Bronchial epithelial cell (primary cell): ENCODE data around the gene ZDHHC1. TPM values are rescaled to one million over a fixed set of nuclear protein-coding genes. Genes with fewer than 3 reads are reported as not detected.
A peak's percentile ranks its signal among the peaks of the same experiment; 100 is the strongest.

Source experiments
- DNase-seq: peaks from one replicate; pipeline ENCODE4 v3.0.0-alpha.2; 2010; ENCODE audit warnings: low read depth
- FAIRE-seq: peaks from 2 replicates; lab custom pipeline; 2011; peaks lifted over from hg19 to GRCh38; lab: Jason Lieb, UNC
- H3K27me3 ChIP-seq: 2 replicates; pipeline ENCODE4 v1.5.1; 2011; ENCODE audit warnings: low read length; ENCODE audit not compliant: control insufficient read depth, insufficient read depth
- H3K36me3 ChIP-seq: 2 replicates; pipeline ENCODE4 v1.5.1; 2011; ENCODE audit warnings: low read length; ENCODE audit not compliant: control insufficient read depth, insufficient read depth
- H3K4me3 ChIP-seq: 2 replicates; pipeline ENCODE4 v1.5.1; 2011; ENCODE audit warnings: mild to moderate bottlenecking, low read depth, low read length, control low read depth
- CTCF ChIP-seq: IDR thresholded peaks from 2 replicates; pipeline ENCODE4 v1.5.1; 2011; ENCODE audit warnings: mild to moderate bottlenecking, moderate library complexity, low read length, control low read depth, inconsistent platforms; ENCODE audit not compliant: insufficient read depth, severe bottlenecking
- total RNA-seq: library from RNA; depleted of rRNA; stranded (reverse); fragments of >200 nt; gene quantifications from 2 replicates; pipeline ENCODE4 v1.2.1, GENCODE V29; 2014

Gene ZDHHC1
- total RNA-seq, 1 donor from 2014 or later: 1.8 TPM

- Histone ChIP-seq H3K36me3 (peaks cover 35% of the 10 kb centered on the region), H3K4me3 (no peak overlapping the region), H3K27me3 (no peaks in the 10 kb centered on the region)
- peak; percentile 19 for DNase-seq
- no peak for FAIRE-seq
- TF ChIP-seq CTCF: peak; percentile 44
Measured at GRCh38 chr16:67447508-67448076, 31.3 kb upstream of the ZDHHC1 start.

- Histone ChIP-seq H3K36me3 (peaks cover 32% of the 10 kb centered on the region), H3K4me3 (no peak overlapping the region), H3K27me3 (no peaks in the 10 kb centered on the region)
- TF ChIP-seq CTCF: no peak
- FAIRE-seq: no peak
- DNase-seq: no peak
Measured at GRCh38 chr16:67446968-67447507, 30.8 kb upstream of the ZDHHC1 start.

- no peak for TF ChIP-seq CTCF
- peaks cover 24% of the 10 kb centered on the region for H3K36me3 ChIP-seq
Measured at GRCh38 chr16:67445913-67446907, 29.9 kb upstream of the ZDHHC1 start.

GRCh38 chr16:67445441-67445912 is 29.2 kb upstream of the ZDHHC1 start:
- no peak overlapping the region for H3K4me3 ChIP-seq
- FAIRE-seq (no peak), DNase-seq (no peak)
- no peaks in the 10 kb centered on the region for H3K27me3 ChIP-seq
- peaks cover 23% of the 10 kb centered on the region for H3K36me3 ChIP-seq
- TF ChIP-seq CTCF: no peak

More at GRCh38 chr16:67445913-67446907, 29.9 kb upstream of the ZDHHC1 start:
- Histone ChIP-seq H3K4me3 (no peak overlapping the region), H3K27me3 (no peaks in the 10 kb centered on the region)
- DNase-seq (no peak), FAIRE-seq (no peak)

- H3K4me3 ChIP-seq: no peak overlapping the region
- no peak for TF ChIP-seq CTCF
- no peak for FAIRE-seq
Measured at GRCh38 chr16:67445126-67445426, 28.8 kb upstream of the ZDHHC1 start.

More at GRCh38 chr16:67445126-67445426, 28.8 kb upstream of the ZDHHC1 start:
- Histone ChIP-seq H3K27me3 (no peaks in the 10 kb centered on the region), H3K36me3 (peaks cover 23% of the 10 kb centered on the region)
- no peak for DNase-seq
